ENCODE data around the gene UVRAG. TPM values are rescaled to one million over a fixed set of nuclear protein-coding genes. Genes with fewer than 3 reads are reported as not detected.
"Not testable (repeated sequence)": the region's sequence is repeated elsewhere in the genome, so short reads cannot be mapped to it uniquely, and the experiment has no call there.

UVRAG gene
- total RNA-seq, 1 donor from 2014 or later: 14.1 TPM

- H3K27me3 ChIP-seq (ENCODE audit: control insufficient read depth in 3 of 3, insufficient read depth in 3 of 3, low read length in 3 of 3): no peaks in the 10 kb centered on the region
- peaks cover 2 to 6% (median 4%) of the 10 kb centered on the region in 3 donors for H3K4me1 ChIP-seq (ENCODE audit: control insufficient read depth in 3 of 3, insufficient read depth in 3 of 3, low read length in 3 of 3)
- no peaks in the 10 kb centered on the region for H3K9me3 ChIP-seq (ENCODE audit: control insufficient read depth in 3 of 3, low read length in 3 of 3)
- no peak overlapping the region for H3K9ac ChIP-seq (ENCODE audit: low read depth in 1 of 3, low read length in 3 of 3)
- H3K4me3 ChIP-seq (ENCODE audit: low read length in 3 of 3): no peak overlapping the region
- H3K27ac ChIP-seq (ENCODE audit: low read depth, low read length): no peak overlapping the region
- no peaks in the 10 kb centered on the region for H3K36me3 ChIP-seq (ENCODE audit: control insufficient read depth in 3 of 3, insufficient read depth in 3 of 3, low read length in 3 of 3)
Measured at GRCh38 chr11:75955443-75955842, 140.4 kb downstream of the UVRAG start.

- Histone ChIP-seq H3K27ac (ENCODE audit: low read depth, low read length) (no peak overlapping the region), H3K4me1 (ENCODE audit: control insufficient read depth in 3 of 3, insufficient read depth in 3 of 3, low read length in 3 of 3) (peaks cover under 1 to 2% (median under 1%) of the 10 kb centered on the region in 3 donors), H3K9ac (ENCODE audit: low read depth in 1 of 3, low read length in 3 of 3) (no peak overlapping the region), H3K27me3 (ENCODE audit: control insufficient read depth in 3 of 3, insufficient read depth in 3 of 3, low read length in 3 of 3) (no peaks in the 10 kb centered on the region), H3K4me3 (ENCODE audit: low read length in 3 of 3) (no peak overlapping the region), H3K36me3 (ENCODE audit: control insufficient read depth in 3 of 3, insufficient read depth in 3 of 3, low read length in 3 of 3) (no peaks in the 10 kb centered on the region), H3K9me3 (ENCODE audit: control insufficient read depth in 3 of 3, low read length in 3 of 3) (no peaks in the 10 kb centered on the region)
Measured at GRCh38 chr11:75959540-75959939, 144.5 kb downstream of the UVRAG start.

- no peaks in the 10 kb centered on the region for H3K27me3 ChIP-seq (ENCODE audit: control insufficient read depth in 3 of 3, insufficient read depth in 3 of 3, low read length in 3 of 3)
- no peak overlapping the region for H3K9ac ChIP-seq (ENCODE audit: low read depth in 1 of 3, low read length in 3 of 3)
- peaks cover 0 to 2% (median 0%) of the 10 kb centered on the region in 3 donors for H3K4me1 ChIP-seq (ENCODE audit: control insufficient read depth in 3 of 3, insufficient read depth in 3 of 3, low read length in 3 of 3)
- no peak overlapping the region for H3K27ac ChIP-seq (ENCODE audit: low read depth, low read length)
- no peaks in the 10 kb centered on the region for H3K9me3 ChIP-seq (ENCODE audit: control insufficient read depth in 3 of 3, low read length in 3 of 3)
- H3K36me3 ChIP-seq (ENCODE audit: control insufficient read depth in 3 of 3, insufficient read depth in 3 of 3, low read length in 3 of 3): no peaks in the 10 kb centered on the region
- H3K4me3 ChIP-seq (ENCODE audit: low read length in 3 of 3): no peak overlapping the region
Measured at GRCh38 chr11:75964071-75964470, 149.1 kb downstream of the UVRAG start.

DNA sequence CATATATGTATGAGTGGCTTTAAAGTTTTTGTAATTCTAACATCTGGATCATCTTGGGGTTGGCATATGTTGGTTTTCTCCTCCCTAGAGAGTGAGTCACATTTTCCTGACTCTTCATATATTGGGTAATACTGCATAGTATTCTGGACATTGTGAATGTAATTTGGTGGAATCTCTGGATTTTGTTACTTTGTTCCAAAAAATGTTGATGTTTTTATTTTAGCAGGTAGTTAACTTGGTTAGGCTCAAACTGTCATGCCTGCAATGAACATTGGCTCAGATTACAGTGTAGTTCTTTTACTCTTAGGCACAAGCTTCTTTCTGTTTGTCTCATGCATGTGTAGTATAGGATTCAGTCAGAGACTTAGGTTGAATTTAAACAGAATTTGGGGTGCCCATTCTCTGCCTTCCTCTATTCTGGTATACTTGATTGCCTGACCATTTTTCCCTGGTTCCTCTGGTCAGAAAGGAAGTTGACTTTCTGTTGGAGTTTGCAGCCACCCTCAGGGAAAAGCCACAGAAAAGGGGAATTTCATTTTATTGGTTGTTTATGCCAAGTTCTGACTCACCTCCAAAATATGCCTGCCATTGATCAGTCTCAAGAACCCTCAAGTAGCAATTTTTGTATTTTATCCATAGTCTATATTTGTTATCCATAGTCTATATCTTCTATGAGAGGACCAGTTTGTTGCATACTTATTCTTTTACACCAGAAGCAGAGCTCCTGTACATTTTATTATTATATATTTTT lies 151.7 kb downstream of the UVRAG start:
- Histone ChIP-seq H3K4me1 (ENCODE audit: control insufficient read depth in 3 of 3, insufficient read depth in 3 of 3, low read length in 3 of 3) (peaks cover 0 to 2% (median 0%) of the 10 kb centered on the region in 3 donors), H3K36me3 (ENCODE audit: control insufficient read depth in 3 of 3, insufficient read depth in 3 of 3, low read length in 3 of 3) (no peaks in the 10 kb centered on the region), H3K9me3 (ENCODE audit: control insufficient read depth in 3 of 3, low read length in 3 of 3) (no peaks in the 10 kb centered on the region), H3K9ac (ENCODE audit: low read depth in 1 of 3, low read length in 3 of 3) (no peak overlapping the region), H3K27ac (ENCODE audit: low read depth, low read length) (no peak overlapping the region), H3K27me3 (ENCODE audit: control insufficient read depth in 3 of 3, insufficient read depth in 3 of 3, low read length in 3 of 3) (no peaks in the 10 kb centered on the region), H3K4me3 (ENCODE audit: low read length in 3 of 3) (no peak overlapping the region)

DNA sequence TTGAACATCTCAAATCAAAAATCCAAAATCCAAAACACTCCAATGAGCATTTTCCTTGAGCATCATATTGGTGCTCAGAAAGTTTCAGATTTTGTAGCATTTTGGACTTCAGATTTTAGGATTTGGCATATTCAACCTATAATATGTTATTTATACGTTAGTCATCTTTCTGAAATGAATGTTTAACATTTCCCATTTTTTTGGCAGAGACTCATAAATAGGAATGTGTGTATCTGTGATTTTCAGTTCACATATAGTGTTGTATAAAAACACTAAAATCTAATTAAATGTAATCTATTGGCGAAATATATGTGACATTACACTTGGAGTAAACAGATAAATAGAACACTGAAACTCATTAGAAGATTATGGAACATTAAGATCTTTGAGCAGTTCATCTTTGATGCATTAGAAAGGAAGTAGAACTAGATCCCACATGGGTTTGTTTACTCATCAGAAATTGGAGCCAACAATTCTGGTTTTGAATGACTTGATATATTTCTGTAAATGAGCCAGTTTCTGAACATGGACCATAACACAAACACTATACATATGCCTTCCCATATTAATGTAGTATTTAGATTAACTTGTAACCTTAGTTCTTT lies 153.1 kb downstream of the UVRAG start:
- Histone ChIP-seq H3K9ac (ENCODE audit: low read depth in 1 of 3, low read length in 3 of 3) (no peak overlapping the region), H3K36me3 (ENCODE audit: control insufficient read depth in 3 of 3, insufficient read depth in 3 of 3, low read length in 3 of 3) (no peaks in the 10 kb centered on the region), H3K27me3 (ENCODE audit: control insufficient read depth in 3 of 3, insufficient read depth in 3 of 3, low read length in 3 of 3) (no peaks in the 10 kb centered on the region), H3K9me3 (ENCODE audit: control insufficient read depth in 3 of 3, low read length in 3 of 3) (no peaks in the 10 kb centered on the region), H3K27ac (ENCODE audit: low read depth, low read length) (no peak overlapping the region), H3K4me1 (ENCODE audit: control insufficient read depth in 3 of 3, insufficient read depth in 3 of 3, low read length in 3 of 3) (peaks cover 0 to 2% (median 0%) of the 10 kb centered on the region in 3 donors), H3K4me3 (ENCODE audit: low read length in 3 of 3) (no peak overlapping the region)

GRCh38 chr11:75969626-75970308 lies 154.8 kb downstream of the UVRAG start:
- Histone ChIP-seq H3K9me3 (ENCODE audit: control insufficient read depth in 3 of 3, low read length in 3 of 3) (no peaks in the 10 kb centered on the region), H3K4me1 (ENCODE audit: control insufficient read depth in 3 of 3, insufficient read depth in 3 of 3, low read length in 3 of 3) (peaks cover 0 to 2% (median 0%) of the 10 kb centered on the region in 3 donors), H3K4me3 (ENCODE audit: low read length in 3 of 3) (no peak overlapping the region), H3K27ac (ENCODE audit: low read depth, low read length) (no peak overlapping the region), H3K36me3 (ENCODE audit: control insufficient read depth in 3 of 3, insufficient read depth in 3 of 3, low read length in 3 of 3) (no peaks in the 10 kb centered on the region), H3K27me3 (ENCODE audit: control insufficient read depth in 3 of 3, insufficient read depth in 3 of 3, low read length in 3 of 3) (no peaks in the 10 kb centered on the region), H3K9ac (ENCODE audit: low read depth in 1 of 3, low read length in 3 of 3) (no peak overlapping the region)

- not testable (repeated sequence) for H3K27ac ChIP-seq (ENCODE audit: low read depth, low read length); H3K9ac ChIP-seq (ENCODE audit: low read depth in 1 of 3, low read length in 3 of 3); H3K9me3 ChIP-seq (ENCODE audit: control insufficient read depth in 3 of 3, low read length in 3 of 3); H3K27me3 ChIP-seq (ENCODE audit: control insufficient read depth in 3 of 3, insufficient read depth in 3 of 3, low read length in 3 of 3); H3K4me1 ChIP-seq (ENCODE audit: control insufficient read depth in 3 of 3, insufficient read depth in 3 of 3, low read length in 3 of 3); H3K4me3 ChIP-seq (ENCODE audit: low read length in 3 of 3); H3K36me3 ChIP-seq (ENCODE audit: control insufficient read depth in 3 of 3, insufficient read depth in 3 of 3, low read length in 3 of 3)
Measured at GRCh38 chr11:75973710-75974109, 158.7 kb downstream of the UVRAG start.

DNA sequence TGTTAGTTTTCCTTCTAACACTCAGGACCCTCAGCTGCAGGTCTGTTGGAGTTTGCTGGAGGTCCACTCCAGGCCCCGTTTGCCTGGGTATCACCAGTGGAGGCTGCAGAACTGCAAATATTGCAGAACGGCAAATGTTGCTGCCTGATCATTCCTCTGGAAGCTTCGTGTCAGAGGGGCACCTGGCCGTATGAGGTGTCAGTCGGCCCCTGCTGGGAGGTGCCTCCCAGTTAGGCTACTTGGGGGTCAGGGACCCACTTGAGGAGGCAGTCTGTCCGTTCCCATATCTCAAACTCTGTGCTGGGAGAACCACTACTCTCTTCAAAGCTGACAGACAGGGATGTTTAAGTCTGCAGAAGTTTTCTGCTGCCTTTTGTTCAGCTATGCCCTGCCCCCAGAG lies 164.1 kb downstream of the UVRAG start:
- not testable (repeated sequence) for H3K27me3 ChIP-seq (ENCODE audit: control insufficient read depth in 3 of 3, insufficient read depth in 3 of 3, low read length in 3 of 3); H3K9ac ChIP-seq (ENCODE audit: low read depth in 1 of 3, low read length in 3 of 3); H3K9me3 ChIP-seq (ENCODE audit: control insufficient read depth in 3 of 3, low read length in 3 of 3); H3K27ac ChIP-seq (ENCODE audit: low read depth, low read length); H3K4me3 ChIP-seq (ENCODE audit: low read length in 3 of 3); H3K36me3 ChIP-seq (ENCODE audit: control insufficient read depth in 3 of 3, insufficient read depth in 3 of 3, low read length in 3 of 3); H3K4me1 ChIP-seq (ENCODE audit: control insufficient read depth in 3 of 3, insufficient read depth in 3 of 3, low read length in 3 of 3)

- not testable (repeated sequence) for H3K27ac ChIP-seq (ENCODE audit: low read depth, low read length); H3K4me3 ChIP-seq (ENCODE audit: low read length in 3 of 3); H3K4me1 ChIP-seq (ENCODE audit: control insufficient read depth in 3 of 3, insufficient read depth in 3 of 3, low read length in 3 of 3); H3K27me3 ChIP-seq (ENCODE audit: control insufficient read depth in 3 of 3, insufficient read depth in 3 of 3, low read length in 3 of 3); H3K9ac ChIP-seq (ENCODE audit: low read depth in 1 of 3, low read length in 3 of 3); H3K9me3 ChIP-seq (ENCODE audit: control insufficient read depth in 3 of 3, low read length in 3 of 3)
- H3K36me3 ChIP-seq (ENCODE audit: control insufficient read depth in 3 of 3, insufficient read depth in 3 of 3, low read length in 3 of 3): peaks cover 0 to 12% (median 2%) of the 10 kb centered on the region in 3 donors
Measured at GRCh38 chr11:75979479-75980027, 164.5 kb downstream of the UVRAG start.

DNA sequence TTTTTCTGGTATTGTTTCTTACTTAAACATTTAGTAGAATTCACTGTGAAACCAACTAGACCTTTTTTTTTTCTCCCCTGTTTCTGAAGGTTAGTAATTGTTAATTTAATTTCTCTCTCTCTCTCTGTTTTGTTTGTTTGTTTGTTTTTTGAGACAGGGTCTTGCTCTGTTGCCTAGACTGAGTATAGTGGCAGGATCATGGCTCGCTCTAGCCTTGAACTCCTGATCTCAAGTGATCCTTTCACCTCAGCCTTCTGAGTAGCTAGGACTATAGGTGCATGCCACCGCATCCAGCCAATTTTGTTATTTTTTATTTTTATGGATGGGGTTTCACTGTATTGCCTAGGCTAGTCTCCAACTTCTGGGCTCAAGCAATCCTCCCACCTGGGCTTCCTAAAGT lies 165.0 kb downstream of the UVRAG start:
- Histone ChIP-seq H3K36me3 (ENCODE audit: control insufficient read depth in 3 of 3, insufficient read depth in 3 of 3, low read length in 3 of 3) (peaks cover 0 to 12% (median 3%) of the 10 kb centered on the region in 3 donors), H3K4me3 (ENCODE audit: low read length in 3 of 3) (no peak overlapping the region), H3K9ac (ENCODE audit: low read depth in 1 of 3, low read length in 3 of 3) (no peak overlapping the region), H3K27me3 (ENCODE audit: control insufficient read depth in 3 of 3, insufficient read depth in 3 of 3, low read length in 3 of 3) (no peaks in the 10 kb centered on the region), H3K4me1 (ENCODE audit: control insufficient read depth in 3 of 3, insufficient read depth in 3 of 3, low read length in 3 of 3) (peaks cover 0 to 6% (median 2%) of the 10 kb centered on the region in 3 donors), H3K27ac (ENCODE audit: low read depth, low read length) (no peak overlapping the region), H3K9me3 (ENCODE audit: control insufficient read depth in 3 of 3, low read length in 3 of 3) (no peaks in the 10 kb centered on the region)

Data from skeletal muscle tissue (tissue), 4 donors.